Liver (tissue), 3 donors: ENCODE measurements around the gene CLEC17A.

Experiments
- CTCF ChIP-seq: fragments of 150-350 bp; IDR thresholded peaks from 2 replicates; pipeline ENCODE4 v1.5.1; 2017; ENCODE audit warnings: improper control_type of control experiment, low read depth, low read length; ENCODE audit not compliant: missing input control
- GABPA ChIP-seq, 2 donors: IDR thresholded peaks in 1 of 2; conservative IDR thresholded peaks in 1 of 2; 2 replicates each; pipeline ENCODE4 v1.6.1; 2016; ENCODE audit warnings: antibody characterized with exemption in 2 of 2, mild to moderate bottlenecking in 1 of 2, moderate library complexity in 1 of 2
- RAD21 ChIP-seq, 2 donors: IDR thresholded peaks; 2 replicates each; pipeline ENCODE4 v1.6.1; 2016; ENCODE audit warnings: antibody characterized with exemption in 2 of 2, mild to moderate bottlenecking in 2 of 2
- REST ChIP-seq: IDR thresholded peaks from 2 replicates; pipeline ENCODE4 v1.6.1; 2016; ENCODE audit warnings: antibody characterized with exemption, mild to moderate bottlenecking
- SP1 ChIP-seq: IDR thresholded peaks from 2 replicates; pipeline ENCODE4 v1.6.1; 2018; ENCODE audit warnings: antibody characterized with exemption, mild to moderate bottlenecking
- donor health status: healthy.
- donor health status: healthy.

GRCh38 chr19:14545716-14546082 lies 37.2 kb upstream of the CLEC17A start:
- TF ChIP-seq CTCF (no peak), SP1 (no peak), RAD21 (IDR thresholded peaks at IDR 0.05) (no peak), GABPA (IDR thresholded peaks at IDR 0.05 in 1 of 2, conservative IDR thresholded peaks at IDR 0.05 in 1 of 2) (no peak), REST (no peak)
